Neural cell (in vitro differentiated cells): ENCODE measurements around the gene RAB11FIP3.

Experiments
- CTCF ChIP-seq: fragments of 450-650 bp; IDR thresholded peaks from 2 replicates; pipeline ENCODE4 v1.5.1; 2014; ENCODE audit warnings: antibody characterized with exemption, mild to moderate bottlenecking, moderate library complexity; ENCODE audit not compliant: poor library complexity, severe bottlenecking
- EZH2 ChIP-seq: fragments of 200-600, 300-800 bp; shearing (Covaris generic), sonication (generic); IDR thresholded peaks from 2 replicates; pipeline ENCODE4 v1.6.1; 2014; ENCODE audit warnings: antibody characterized with exemption, low read length, borderline replicate concordance, mild to moderate bottlenecking; ENCODE audit not compliant: insufficient read depth, poor library complexity, severe bottlenecking
- RAD21 ChIP-seq: fragments of 450-650 bp; conservative IDR thresholded peaks from 2 replicates; pipeline ENCODE4 v1.6.1; 2014; ENCODE audit warnings: antibody characterized with exemption, mild to moderate bottlenecking, moderate library complexity

GRCh38 chr16:516301-516700, 90.9 kb downstream of the RAB11FIP3 start:
- TF ChIP-seq CTCF (no peak), EZH2 (no peak), RAD21 (no peak)
